Activated CD4-positive, alpha-beta T cell treated with anti-CD3 and anti-CD28 coated beads for 1 hour (primary cell): ENCODE data around the gene M6PR.
"Not testable (repeated sequence)": the region's sequence is repeated elsewhere in the genome, so short reads cannot be mapped to it uniquely, and the experiment has no call there.

Experiments used
- DNase-seq: peaks from one replicate; pipeline ENCODE4 v3.0.0-alpha.2; 2020

Gene M6PR

DNA sequence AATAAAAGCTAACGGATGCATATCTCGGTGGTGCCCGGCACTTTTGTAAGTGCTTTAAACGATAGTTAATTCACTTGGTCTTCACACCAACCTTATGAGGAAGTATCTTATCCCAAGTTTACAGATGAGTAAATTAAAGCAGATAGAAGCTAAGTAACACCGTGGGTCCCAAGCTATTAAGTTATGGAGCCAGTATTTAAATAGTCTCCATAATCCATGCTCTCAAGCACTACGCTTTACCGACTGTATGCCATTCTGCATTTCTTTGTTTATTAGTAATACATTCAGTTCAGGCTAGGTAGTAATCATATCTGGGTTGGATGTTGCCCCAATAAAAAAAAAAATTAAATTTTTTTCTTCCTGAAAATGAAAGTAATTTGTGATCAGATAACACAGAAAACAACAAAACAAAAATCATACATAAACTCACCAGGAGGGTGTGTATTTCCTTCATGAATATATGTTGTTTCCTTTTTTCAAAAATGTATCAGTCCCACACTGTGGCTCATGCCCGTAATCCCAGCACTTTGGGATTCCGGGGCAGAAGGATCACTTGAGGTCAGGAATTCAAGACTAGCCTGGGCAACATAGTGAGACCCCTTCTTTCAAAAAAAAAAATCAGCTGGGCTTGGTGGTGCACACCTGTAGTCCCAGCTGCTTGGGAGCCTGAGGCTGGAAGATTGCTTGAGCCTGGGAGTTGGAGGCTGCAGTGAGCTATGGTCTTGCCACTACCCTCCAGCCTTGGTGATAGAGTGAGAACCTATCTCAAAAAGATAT, 1.4 kb upstream of the M6PR start:
- no peak for DNase-seq

DNA sequence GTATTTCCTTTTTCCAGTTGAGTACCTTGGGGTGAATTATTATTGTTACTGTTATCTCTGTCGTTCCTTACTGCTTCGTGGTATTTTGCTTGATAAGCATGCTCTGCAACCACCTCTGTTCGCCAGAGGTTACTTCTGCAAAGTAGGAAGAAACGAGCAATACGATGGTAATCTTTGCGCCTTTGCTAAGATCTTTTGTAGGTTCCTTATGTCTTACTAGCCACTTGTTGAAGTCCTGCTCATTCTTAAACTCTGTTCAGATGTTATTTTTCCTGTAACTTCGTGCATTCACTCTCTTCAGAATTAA, 729 bp upstream of the M6PR start:
- no peak for DNase-seq

GRCh38 chr12:8948701-8949341, 624 bp downstream of the M6PR start:
- DNase-seq, result no peak

DNA sequence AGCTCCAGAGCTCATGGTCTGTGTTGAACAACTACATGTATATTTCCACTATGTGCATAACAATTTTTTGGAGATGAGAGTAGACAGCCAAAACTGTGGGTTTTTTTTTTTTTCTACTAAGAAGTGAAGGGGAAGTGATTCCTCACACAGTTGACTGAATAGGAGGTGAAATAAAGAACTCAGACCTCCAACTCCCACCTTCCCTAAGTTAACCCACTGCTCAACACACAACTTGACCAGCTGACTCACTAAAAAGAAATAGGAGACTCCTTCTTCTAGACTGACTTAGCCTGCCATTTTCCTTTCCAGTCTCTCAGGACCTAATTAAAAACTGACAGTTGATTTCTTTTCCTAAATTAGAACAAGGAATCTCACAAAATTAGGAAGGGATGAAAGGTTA, 1.7 kb downstream of the M6PR start:
- no peak for DNase-seq

GRCh38 chr12:8946733-8947132, 2.7 kb downstream of the M6PR start:
- no peak for DNase-seq

DNA sequence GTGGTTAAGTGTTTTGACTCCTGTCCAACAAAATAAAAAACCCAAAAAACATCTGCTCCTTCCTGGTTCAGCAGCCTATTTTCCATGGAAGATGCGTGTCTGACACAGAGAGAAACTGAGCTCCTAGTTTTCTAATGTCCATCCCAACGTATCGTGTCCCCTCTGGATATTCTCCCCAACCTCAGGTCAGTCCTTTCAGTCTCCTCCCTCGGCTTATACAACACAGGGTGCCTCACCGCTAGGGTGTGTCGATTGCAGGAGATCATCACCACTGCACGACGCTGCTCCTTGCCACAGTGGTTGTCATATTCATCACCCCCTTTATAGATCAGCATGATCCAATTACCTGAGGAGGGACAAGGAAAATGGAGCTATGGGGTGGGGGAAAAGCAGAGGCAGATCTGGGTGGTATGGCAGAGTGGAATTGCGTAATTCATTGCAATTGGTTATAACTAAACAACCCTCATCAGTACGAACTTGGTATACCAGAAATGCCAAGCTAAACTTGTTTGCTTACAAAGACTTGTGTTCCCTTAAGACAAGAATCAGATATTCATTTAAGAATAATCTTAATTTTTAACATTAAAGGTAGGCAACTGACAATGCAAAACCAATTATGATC, 5.8 kb downstream of the M6PR start:
- no peak for DNase-seq

DNA sequence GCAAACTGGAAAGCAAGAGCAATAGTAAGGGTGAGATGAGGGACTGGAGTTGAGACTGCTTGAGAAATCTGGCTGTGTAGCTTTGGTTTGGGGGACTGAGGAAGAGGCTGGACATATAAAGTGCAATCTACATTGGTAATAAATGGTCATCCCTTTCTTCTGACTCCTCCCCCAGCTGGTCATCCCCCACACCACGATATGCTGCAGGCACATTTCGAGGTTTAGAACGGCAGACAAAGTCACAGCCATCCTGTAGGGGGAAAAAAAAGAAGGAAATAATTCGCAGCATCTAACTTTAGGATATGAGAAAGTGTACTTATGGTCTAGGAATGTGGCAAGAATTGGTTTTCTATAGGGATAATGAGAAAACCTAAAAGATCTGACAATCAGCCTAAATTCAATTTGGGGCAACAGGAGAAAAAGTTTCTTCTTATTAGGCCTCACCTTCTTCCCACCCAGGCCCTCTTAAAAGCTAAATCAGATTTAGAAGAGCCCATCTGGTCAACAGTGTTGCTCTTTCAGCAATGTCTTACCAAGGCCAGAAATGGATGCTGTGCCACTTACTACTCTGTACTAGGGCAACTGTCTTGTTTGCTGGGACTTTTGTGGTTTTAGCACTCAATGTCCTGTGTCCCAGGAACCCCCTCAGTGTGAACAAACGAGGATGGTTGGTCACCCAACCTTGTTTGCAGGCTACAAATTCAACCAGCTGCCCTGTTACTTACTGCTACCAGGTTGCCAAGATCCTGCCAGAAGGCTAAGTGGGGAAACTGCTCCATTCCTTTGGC, 7.6 kb downstream of the M6PR start:
- no peak for DNase-seq

DNA sequence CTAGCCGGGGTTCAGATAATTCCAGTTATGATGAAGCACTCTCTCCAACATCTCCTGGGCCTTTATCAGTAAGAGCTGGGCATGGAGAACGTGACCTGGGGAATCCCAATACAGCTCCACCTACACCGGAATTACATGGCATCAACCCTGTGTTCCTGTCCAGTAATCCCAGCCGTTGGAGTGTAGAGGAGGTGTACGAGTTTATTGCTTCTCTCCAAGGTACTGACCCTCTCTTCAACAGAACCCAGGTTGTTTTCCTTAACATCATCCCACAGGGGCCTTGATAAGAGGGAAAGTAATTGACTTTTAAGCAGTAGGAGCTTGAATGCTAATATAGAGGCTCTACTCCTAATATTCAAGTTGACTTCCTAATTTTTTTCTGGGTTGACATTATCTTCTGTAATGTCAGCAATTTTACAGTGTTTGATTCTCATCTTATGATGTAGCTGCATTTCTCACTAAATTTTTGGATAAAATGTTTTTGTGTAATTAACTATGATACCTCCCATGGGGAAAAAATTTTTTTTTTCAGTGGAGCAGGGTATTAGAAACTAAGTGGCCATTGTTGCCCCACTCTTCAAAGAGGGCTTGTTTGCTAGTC, 11.5 kb downstream of the M6PR start:
- DNase-seq, result not testable (repeated sequence)

DNA sequence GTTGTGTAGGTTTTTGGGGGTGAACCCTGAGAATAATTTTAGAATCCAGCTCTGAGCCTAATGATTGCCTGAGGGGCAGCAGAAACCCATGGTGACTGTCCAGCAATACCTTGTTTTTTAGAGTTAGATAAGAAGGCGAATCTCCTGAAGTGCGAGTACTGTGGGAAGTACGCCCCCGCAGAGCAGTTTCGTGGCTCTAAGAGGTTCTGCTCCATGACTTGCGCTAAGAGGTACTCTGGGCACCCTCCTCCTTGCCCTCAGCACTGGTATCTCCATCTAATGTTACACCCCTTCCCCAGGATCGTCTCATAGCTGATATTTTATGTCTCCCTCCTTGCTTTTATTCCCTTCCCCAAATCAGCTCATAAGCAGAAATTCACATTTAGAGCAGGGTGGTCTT, 12.7 kb downstream of the M6PR start:
- DNase-seq, result no peak

DNA sequence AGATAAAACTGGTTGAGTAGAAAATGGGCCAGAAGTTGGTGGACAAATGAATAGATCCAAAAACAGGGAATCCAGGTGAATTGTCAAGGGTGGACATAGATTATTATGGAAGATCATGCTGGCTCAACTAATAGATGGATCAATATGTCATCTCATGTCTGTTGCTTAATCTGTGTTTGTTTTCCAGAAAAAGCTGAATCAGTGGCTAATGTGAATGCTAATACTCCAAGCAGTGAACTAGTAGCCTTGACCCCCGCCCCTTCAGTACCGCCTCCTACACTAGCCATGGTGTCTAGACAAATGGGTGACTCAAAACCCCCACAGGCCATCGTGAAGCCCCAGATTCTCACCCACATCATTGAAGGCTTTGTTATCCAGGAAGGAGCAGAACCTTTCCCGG, 15.4 kb downstream of the M6PR start:
- DNase-seq, result not testable (repeated sequence)

DNA sequence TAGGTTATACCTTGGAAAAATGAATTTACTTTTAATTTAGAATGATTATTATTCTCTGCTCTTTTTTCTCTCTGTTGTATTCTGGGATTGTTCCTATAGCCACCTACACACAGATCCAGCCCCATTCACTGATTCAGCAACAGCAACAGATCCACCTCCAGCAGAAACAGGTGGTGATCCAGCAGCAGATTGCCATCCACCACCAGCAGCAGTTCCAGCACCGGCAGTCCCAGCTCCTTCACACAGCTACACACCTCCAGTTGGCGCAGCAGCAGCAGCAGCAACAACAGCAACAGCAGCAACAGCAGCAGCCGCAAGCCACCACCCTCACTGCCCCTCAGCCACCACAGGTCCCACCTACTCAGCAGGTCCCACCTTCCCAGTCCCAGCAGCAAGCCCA, 17.0 kb downstream of the M6PR start:
- not testable (repeated sequence) for DNase-seq

DNA sequence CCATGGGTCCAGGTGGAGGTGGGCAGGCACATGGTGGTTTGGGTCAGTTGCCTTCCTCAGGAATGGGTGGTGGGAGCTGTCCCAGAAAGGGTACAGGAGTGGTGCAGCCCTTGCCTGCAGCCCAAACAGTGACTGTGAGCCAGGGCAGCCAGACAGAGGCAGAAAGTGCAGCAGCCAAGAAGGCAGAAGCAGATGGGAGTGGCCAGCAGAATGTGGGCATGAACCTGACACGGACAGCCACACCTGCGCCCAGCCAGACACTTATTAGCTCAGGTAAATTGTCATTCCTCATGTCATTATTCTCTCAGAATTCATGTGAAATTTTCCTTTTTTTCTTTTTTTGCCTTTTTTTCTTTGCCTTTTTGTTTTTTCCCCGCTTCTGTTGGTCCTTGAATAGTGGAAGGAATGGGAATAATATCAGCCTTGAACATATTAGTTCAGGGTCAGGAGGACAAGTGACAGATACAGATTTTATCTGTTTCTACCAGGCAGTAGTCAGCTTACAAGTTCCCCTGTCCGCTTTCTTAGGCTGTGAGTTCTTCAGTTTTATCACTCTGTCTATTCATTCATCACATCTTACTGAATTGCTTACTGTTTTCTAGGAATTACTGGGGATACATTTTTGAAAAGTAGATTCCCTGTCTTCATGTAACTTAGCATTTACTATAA, 18.7 kb downstream of the M6PR start:
- DNase-seq, result not testable (repeated sequence)

DNA sequence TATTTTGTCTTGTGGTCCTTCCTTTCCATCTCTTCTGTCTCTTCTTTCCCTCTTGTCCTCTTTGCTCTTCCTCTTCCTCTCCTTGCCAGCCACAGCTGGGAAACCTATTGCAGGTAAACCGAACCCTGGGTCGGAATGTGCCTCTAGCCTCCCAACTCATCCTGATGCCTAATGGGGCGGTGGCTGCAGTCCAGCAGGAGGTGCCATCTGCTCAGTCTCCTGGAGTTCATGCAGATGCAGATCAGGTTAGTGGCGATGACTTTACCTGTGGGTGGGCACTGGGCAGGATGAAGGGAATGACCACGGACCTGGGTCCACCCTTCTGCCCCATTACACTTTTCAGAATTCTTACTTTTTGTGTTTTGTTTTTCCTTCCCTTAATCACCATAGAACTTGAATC, 26.9 kb downstream of the M6PR start:
- no peak for DNase-seq

DNA sequence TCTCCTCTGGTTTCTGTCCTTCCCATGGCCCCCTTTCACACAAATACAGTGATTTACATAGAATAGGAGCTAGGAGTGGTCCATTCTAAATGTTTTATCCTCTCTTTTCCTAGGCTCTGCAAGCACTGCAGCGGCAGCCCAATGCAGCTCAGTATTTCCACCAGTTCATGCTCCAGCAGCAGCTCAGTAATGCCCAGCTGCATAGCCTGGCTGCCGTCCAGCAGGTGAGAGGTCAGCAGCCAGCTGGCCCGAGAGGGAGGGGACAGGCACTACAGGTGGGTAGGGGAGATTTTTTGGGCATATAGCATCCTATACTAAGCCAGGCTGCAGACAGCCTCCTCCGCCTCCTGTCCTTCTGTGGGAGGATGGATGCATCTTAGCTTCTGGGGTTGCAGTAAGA, 29.8 kb downstream of the M6PR start:
- not testable (repeated sequence) for DNase-seq

DNA sequence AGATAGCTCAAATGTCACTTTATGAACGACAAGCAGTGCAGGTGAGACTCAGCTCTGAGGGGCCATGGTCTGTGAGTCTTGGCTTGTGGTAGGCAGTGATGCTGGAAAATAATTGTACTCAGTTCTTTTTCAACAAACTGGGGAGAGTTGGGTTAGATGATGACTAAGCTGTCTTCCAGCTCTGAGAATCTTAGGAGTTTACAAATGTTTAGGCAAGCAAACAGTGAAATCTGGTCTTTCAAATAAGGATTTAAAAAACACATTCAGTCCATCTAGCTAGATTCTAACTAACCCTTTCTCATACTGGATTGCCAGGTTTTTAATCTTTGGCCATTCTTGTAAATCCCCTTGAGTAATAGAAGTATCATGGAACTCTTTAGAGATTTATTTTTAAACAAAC, 31.7 kb downstream of the M6PR start:
- no peak for DNase-seq

DNA sequence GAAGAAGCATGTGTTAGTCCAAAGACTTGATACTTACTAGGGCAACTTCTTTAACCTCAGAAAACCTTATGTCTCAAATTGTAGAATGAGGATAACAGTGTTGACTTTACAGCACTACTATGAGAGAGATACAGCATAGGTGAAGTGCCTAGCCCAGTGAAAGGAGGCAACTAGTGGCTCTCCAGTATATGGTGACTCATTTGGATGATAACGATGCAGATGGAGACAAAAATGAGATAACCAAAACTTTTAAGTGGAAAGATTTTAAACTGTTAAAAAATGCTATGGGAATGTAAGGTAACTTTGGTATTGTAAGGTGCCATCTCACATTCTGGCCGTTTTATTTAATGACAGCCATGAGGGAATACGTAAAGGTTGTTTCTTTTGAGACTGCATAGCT, 32.4 kb downstream of the M6PR start:
- no peak for DNase-seq

DNA sequence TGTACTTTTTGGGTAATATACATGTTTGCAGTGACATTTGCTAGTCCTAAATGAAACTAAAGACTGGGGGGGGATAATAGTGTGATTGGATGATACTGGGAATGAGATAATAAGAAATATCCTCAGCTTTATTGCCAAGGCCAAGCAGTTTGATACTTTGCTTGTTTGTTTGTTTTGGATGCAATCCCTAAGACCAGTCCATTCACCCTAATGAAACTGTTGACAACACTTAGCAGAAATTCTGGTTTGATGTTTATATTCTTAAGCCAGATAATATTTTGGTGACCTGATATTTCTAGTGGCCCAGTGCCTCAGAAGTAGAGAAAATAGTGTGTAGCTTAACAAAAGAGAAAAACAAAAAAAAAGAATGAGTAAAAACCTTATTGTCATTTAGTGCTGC, 33.3 kb downstream of the M6PR start:
- DNase-seq, result no peak

DNA sequence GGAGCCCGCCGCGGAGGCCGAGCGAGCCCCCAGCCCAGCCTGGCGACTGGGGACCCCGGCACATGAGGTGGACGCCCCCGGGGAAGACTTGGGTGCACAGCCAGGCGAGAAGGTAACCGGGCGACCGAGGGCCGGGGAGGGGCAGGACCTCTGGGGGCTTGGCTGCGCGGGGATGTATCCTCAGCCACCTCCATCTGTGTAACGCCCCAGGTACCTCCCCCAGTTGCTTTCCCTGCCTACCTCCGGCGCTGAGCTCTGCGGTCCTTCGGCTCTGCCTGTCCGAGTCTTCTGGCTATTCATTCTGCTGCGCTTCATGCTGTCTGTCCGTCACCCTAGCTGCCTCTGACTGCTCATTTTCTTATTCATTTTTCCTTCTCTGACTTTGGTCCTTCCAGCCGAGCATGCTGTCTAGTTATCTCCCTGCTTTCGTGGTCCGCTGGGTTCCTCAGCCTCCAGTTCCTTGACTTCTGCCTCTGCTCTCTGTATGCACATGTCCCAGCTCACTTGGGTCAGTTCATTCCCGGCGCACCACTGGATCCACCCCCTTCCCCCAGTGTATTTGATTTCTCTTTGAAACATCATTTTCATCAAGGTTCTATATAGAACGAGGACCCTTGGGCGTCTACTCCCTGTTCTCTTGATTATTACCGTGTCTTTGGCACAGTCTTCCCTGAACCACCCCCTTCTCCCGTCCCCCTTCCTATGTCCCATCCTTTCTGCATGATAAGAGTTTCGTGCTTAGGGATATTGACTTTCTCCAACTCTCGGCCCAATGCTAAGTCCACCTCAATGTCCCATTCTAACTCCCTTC, 34.5 kb downstream of the M6PR start:
- peak; percentile 45 for DNase-seq

DNA sequence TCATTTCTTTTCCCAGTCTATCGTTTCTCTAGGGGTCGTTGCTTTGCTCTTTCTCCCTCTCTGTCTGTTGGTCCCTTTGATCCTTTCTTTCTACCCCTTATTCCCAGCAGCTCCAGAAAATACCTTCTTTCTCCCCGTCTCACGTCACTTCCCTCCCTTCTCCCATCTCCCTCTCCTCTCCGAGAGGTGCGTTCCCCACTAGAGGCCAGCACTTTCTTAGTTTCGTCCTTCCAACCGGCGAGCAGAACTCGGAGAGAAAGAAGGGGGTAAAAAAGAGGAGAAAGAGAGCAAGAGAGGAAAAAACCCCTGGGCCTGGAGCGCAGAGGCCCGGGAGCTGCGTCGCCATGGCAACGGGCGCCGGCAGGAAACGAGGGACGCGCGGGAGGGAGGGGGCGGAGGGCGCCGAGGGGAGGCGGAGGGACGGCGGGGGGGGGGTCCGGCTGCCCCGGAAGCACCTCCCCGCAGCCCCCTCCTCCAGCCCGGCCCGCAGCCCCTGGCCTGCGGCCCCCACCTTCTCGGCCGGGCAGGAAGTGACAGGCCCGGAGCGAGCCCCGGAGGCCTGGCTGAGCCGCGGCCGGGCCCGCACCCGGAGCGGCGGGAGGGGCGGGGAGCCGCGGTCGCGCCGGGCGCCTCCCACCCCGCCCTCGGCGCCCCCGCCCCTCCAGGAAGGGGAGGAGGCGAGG, 35.3 kb downstream of the M6PR start, which contains the start of gene PHC1:
Gene PHC1, plus strand, starts transcription at position 477 of the 683 bp plus-strand sequence. CDS start 3,169 bp downstream, outside the sequence.
- peak; percentile 67 for DNase-seq

DNA sequence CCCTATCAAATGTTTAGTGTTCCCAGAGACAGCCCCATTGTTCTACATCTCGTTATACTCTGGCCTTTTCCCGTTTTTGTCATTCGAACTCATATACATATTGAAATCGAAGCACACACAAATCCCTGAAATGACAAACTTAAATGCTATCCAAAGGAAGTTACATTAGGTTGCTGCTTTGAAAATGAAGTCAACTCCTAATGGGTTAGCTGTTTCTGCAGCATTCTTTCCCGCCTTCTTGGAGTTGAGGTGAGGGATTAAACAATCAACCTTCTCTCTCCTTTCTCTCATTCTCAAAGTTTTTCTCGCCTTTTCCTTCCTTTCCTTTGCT, 35.8 kb downstream of the M6PR start:
- DNase-seq, result no peak

- no peak for DNase-seq
Measured at GRCh38 chr12:8912914-8913313, 36.5 kb downstream of the M6PR start.
